Stimulated activated CD8-positive, alpha-beta memory T cell treated with anti-CD3 and anti-CD28 coated beads, Interleukin-4, amount 100 ng/mL, for 1 hour (primary cell): ENCODE measurements around the gene ADAMTSL5.
"Not testable (repeated sequence)": the region's sequence is repeated elsewhere in the genome, so short reads cannot be mapped to it uniquely, and the experiment has no call there.

ENCODE experiments used
- DNase-seq, 2 donors: peaks; one replicate each; pipeline ENCODE4 v3.0.0-alpha.2; 2020; ENCODE audit warnings: low read depth in 2 of 2, low spot score in 1 of 2

ADAMTSL5 gene

GRCh38 chr19:1530856-1531255 lies 18.0 kb upstream of the ADAMTSL5 start:
- DNase-seq: not testable (repeated sequence)

DNA sequence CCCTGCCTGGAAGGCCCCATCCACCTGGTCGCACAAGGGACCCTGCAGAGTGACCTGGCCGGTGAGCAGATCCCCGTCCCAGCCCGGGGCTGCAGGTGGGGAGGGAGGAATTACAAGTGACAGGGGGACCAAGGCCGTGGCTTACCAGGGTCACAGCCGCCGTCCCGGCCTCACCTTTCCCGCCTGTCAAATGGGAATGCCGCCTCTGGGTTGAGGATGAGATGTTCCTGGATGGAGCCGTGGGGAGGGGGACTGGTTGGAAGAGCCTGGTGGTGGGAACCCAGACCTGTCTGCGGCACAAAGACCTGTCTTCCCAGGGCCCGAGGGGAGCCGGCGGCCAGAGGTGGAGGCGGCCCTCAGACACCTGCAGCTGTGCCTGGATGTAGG lies 16.6 kb upstream of the ADAMTSL5 start:
- no peak for DNase-seq

GRCh38 chr19:1528596-1529429 lies 16.0 kb upstream of the ADAMTSL5 start:
- DNase-seq: no peak

- no peak for DNase-seq
Measured at GRCh38 chr19:1527650-1528309, 15.0 kb upstream of the ADAMTSL5 start.

GRCh38 chr19:1526979-1527649 lies 14.3 kb upstream of the ADAMTSL5 start:
- DNase-seq: no peak

DNA sequence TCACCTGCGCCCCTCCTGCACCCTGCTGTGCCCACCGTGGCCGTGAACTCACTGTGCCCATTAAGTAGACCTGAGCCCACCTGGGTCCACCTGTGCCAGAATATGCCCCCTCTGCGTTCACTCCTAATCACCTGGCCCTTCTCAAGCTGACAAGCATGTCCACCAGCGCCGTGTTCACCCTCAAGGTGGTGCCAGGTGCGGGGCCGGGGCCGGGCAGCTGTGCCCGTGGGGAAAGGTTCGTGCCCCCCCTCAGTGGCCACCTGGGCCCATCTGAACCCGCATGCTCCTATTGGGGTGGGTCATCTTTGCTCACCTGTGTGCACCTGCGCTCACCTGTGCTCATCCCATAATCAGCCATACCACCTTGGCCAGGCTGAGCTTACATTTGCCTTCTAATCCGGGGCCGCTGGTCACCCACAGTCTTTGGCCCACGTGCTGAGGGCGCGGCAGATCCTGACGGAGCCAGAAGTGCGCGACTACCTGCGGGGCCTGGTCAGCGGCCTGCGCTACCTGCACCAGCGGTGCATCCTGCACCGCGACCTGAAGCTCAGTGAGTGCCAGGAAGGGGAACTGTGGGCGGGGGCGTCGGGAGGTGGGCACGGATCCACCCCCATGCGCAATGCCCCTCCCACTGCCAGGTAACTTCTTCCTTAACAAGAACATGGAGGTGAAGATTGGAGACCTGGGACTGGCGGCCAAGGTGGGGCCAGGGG lies 13.4 kb upstream of the ADAMTSL5 start:
- no peak for DNase-seq

DNA sequence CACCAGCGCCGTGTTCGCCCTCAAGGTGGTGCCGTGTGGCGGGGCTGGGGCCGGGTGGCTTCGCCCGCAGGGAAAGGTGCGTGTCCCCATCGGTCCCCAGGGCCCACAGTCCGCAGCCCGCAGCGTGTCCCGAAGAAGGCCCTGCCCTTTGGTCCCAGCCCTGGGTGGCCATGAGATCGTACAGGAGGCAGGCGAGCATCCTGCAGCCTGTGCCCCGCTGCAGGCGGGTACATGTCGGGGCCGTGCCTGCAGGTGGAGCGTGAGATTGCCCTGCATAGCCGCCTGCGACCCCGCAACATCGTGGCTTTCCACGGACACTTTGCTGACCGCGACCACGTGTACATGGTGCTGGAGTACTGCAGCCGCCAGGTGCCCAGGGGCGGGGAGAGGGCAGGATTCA lies 12.5 kb upstream of the ADAMTSL5 start:
- DNase-seq: no peak

GRCh38 chr19:1524972-1525325 lies 12.1 kb upstream of the ADAMTSL5 start:
- no peak for DNase-seq

DNA sequence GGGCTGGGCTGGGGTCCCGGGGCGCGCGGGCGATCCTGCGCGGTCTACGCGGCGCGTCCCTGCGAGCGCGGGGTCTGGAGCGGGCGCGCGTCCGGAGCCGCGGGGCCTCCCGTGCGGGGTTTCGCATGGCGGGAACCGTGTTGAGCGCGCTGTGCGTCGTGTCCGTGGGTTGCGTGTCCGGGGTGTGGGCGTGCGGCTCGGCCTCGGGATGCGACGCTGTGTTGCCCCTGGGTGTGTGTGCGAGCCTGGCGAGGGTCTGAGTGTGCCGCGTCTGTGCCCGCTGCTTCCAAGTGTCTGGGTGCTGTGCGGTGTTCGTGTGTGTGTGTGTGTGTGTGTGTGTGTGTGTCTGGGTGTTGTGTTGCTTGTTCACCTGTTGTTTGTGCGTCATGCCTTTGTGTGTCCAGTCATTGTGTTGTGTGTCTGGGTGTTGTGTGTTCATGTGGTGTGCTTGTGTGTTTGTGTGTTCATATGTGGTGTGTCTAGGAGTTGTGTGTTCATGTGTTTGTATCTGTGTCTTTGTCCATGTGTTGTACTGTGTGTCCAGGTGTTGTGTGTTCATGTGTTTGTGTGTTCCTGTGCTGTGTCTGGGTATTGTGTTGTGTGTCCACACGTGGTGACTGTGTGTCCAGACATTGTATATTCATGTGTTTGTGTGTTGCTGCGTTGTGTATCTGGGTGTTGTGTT lies 11.6 kb upstream of the ADAMTSL5 start:
- no peak for DNase-seq

DNA sequence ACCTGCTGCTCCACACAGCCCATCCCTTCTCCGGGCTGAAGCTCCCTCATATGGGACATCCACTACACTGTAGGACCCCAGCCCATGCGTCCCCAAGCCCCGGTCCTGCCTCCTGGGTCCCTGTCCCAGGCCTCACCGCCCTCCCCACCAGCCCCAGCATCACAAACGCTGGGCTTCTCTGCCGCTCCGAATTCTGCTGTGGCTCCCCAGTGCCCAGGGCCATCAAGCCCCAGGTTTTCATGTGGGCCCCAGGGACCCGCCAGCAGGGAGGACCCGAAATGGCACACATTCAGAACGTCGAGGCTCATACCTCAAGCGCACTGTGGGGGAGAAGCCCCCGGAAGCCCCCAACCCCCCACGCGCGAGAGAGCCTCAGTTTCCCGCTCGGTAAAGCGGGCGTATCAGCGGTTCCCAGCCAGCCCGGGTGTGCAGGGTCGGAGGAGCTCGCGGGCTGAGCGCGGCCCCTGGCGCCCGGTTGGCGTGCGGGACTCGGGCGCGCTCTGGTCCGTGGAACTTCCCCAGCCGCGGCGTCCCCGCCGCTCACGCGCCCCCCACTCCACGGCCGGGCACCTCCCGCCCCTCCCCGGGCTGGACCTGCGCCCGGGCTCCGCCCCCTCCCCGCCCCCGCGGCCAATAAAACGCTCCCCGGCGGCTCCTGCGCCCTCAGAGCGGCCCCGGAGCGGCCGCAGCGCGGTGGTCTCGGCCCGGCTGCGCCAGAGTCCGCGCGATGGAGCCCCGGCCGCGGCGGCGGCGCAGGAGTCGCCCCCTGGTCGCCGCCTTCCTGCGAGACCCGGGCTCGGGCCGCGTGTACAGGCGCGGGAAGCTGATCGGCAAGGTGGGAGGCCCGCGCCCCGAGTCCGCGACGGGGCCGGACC lies 10.8 kb upstream of the ADAMTSL5 start, which contains the start of gene PLK5:
TSS of gene PLK5 (plus strand) at position 666 of the 875 bp plus-strand sequence. CDS start 2,920 bp downstream, outside the sequence.
- no peak for DNase-seq

DNA sequence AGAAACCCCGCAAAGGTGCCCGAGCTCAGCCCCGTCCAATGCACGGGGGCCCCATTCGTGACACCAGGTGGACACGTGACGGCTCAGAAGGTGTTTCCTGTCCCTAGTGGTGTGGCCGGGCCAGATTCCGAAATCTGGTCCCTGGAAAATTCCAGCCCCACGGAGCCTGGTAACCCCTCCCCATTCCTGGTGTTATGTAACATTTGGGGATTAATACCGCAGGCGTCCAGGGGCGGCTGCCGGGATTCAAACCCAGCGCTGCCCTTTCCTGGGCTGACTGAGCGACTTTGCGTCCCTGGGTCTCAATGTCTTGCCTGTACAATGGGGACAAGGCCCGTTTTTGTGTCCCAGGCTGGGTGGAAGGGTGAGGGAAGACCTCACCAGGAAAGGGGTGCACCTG lies 10.0 kb upstream of the ADAMTSL5 start:
- DNase-seq: no peak

DNA sequence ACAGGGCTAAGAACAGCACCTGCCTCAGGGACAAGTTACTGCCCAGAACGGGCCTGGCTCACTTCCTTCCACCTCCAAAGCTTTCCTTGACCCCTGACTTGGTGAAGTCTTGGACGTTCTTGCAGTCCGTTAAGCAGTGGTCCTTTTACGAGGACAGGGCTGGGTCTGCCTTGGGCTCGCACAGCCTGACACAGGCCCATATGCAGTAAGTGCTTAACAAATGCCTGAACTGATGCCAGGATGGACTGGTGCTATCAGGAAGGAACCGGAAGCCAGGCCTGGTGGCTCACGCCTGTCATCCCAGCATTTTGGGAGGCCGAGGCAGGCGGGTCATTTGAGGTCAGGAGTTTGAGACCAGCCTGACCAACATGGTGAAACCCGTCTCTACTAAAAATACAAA lies 9.2 kb upstream of the ADAMTSL5 start:
- no peak for DNase-seq

GRCh38 chr19:1521636-1522035 lies 8.8 kb upstream of the ADAMTSL5 start:
- no peak for DNase-seq

DNA sequence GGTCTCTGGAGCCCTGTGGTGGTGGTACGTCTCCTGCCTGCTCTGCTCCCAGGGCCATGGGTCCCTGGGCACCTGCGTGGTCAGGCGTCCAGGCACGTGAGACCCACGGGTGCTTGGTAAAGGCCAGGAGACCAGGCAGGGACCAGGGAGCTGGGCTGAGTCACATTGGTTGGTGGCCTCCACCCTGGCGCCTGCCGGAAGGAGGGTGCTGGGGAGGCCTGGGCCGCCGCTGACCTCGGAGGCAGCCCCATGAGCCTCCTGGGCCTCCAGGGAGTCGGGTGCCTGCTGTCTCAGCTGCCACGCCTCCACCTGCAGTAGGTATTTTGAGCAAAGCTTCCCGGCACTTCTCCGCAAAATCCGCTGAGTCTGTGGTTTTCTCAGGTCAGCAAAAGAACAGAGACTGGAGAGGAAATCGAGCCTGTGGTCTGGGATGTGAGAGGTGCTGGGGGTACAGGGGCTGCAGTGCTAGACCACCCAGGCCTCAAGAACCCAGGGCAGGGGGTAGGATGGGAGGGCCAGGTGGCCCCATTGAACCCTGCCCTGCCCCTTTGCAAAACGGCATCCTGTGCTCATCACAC lies 7.5 kb upstream of the ADAMTSL5 start:
- DNase-seq: no peak

GRCh38 chr19:1519802-1520201 lies 7.0 kb upstream of the ADAMTSL5 start:
- DNase-seq: not testable (repeated sequence)

GRCh38 chr19:1518471-1518870 lies 5.7 kb upstream of the ADAMTSL5 start:
- DNase-seq: no peak

GRCh38 chr19:1516395-1516753 lies 3.6 kb upstream of the ADAMTSL5 start:
- DNase-seq: no peak

DNA sequence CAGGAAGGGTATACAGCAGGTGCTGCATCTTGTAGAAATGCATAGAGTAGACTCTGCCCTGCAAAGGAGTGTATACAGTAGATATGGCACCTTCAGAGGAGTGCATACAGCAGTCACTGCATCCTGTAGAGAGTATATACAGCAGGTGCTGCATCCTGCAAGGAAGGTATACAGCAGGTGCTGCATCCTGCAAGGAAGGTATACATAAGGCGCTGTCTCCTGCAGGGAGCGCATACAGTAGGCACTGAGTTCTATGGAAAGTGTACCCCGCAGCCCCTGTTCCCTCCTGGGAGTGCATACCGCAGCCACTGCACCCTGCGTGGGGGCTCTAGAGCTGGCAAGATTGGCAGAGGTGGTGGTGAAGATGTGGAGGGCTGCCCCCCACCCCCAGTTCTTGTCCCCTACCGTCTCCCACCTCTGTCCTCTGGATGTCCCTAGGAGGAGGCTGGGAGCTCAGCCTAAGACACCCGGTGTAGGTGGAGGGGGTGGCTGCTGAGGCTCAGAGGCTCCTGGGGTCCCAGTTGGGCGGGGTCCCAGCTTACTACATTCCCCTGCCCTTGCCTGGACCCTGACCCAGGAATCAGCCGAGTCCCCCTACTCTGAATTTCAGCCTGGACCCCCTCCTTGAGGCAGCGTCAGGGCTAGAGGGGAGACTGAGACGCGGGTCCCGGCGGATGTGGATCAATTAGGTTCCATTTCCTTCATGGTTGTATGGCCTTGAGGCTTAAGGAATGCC lies 2.3 kb upstream of the ADAMTSL5 start:
- DNase-seq: no peak

DNA sequence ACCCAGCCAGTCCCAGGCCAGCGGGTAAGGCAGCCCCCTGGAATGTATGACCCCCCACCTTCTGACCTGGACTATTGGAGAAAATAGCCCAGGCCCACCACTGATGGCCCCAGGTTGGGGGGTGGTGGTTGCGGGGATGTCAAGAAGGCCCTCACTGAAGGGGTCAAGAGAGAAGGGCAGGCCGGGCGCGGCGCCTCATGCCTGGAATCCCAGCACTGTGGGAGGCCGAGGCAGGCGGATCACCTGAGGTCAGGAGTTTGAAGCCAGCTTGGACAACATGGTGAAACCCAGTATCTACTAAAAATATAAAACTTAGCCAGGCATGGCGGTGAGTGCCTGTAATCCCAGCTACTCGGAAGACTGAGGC lies 1.5 kb upstream of the ADAMTSL5 start:
- no peak for DNase-seq
